ENCODE measurements around the gene CAMK2A. TPM values are rescaled to one million over a fixed set of nuclear protein-coding genes. Genes with fewer than 3 reads are reported as not detected.

Gene CAMK2A
- total RNA-seq, 1 experiment from 2014 or later: 0.33 TPM

GRCh38 chr5:150256410-150257064 lies 33.0 kb downstream of the CAMK2A start:
- Histone ChIP-seq H2BK5ac (ENCODE audit: insufficient read length, low read length) (no peak overlapping the region), H3K4me1 (ENCODE audit: insufficient read depth, low read length) (no peaks in the 10 kb centered on the region; the same call in 1 of the 2 replicates), H4K20me1 (ENCODE audit: control insufficient read depth, insufficient read depth, insufficient read length) (no peaks in the 10 kb centered on the region), H3T11ph (ENCODE audit: low read length) (no peak overlapping the region), H3K4me2 (ENCODE audit: insufficient read depth, insufficient read length, low read length) (no peak overlapping the region), H2BK20ac (ENCODE audit: low read depth, low read length, poor library complexity, severe bottlenecking) (no peak overlapping the region), H3K18ac (ENCODE audit: insufficient read length, low read depth, low read length) (no peak overlapping the region), H3K23me2 (ENCODE audit: insufficient read length, low read depth, low read length, poor library complexity, severe bottlenecking) (no peaks in the 10 kb centered on the region), H4K8ac (replicated peaks; ENCODE audit: insufficient read length, low read depth, low read length) (no peak overlapping the region), H3K79me2 (ENCODE audit: insufficient read depth, low read length) (no peaks in the 10 kb centered on the region), H3K27me3 (ENCODE audit: insufficient read depth, low read length) (no peaks in the 10 kb centered on the region), H3K56ac (ENCODE audit: insufficient read length, low read depth, low read length) (no peak overlapping the region), H2AK5ac (ENCODE audit: insufficient read length, low read length) (no peak overlapping the region), H3K14ac (ENCODE audit: insufficient read depth, low read length) (no peak overlapping the region), H2BK12ac (ENCODE audit: insufficient read length, low read depth, low read length) (no peak overlapping the region), H2BK120ac (ENCODE audit: low read depth, low read length, poor library complexity, severe bottlenecking) (no peak overlapping the region), H2AFZ (ENCODE audit: low read length) (no peak overlapping the region), H3K9ac (ENCODE audit: extremely low read depth, insufficient read length, low read length) (no peak overlapping the region), H4K91ac (ENCODE audit: insufficient read length, low read depth, low read length) (no peak overlapping the region), H4K5ac (ENCODE audit: insufficient read length, low read depth, low read length) (no peak overlapping the region), H2BK15ac (ENCODE audit: low read depth, low read length) (no peak overlapping the region), H3K23ac (ENCODE audit: insufficient read length, low read depth, low read length) (no peak overlapping the region), H3K9me3 (ENCODE audit: control insufficient read depth, low read depth, low read length) (no peaks in the 10 kb centered on the region), H3K4ac (ENCODE audit: low read depth, low read length) (no peak overlapping the region), H3K27ac (ENCODE audit: insufficient read length, low read depth, low read length) (no peak overlapping the region), H3K79me1 (ENCODE audit: insufficient read depth, low read depth, low read length, poor library complexity, severe bottlenecking) (no peaks in the 10 kb centered on the region)
- Mint-ChIP-seq H3K4me1 (peaks cover 5 to 14% of the 10 kb centered on the region in 2 experiments), H3K27ac (no peak overlapping the region; a peak in 1 of 7 replicates), H3K4me3 (no peak overlapping the region), H3K36me3 (ENCODE audit: insufficient read depth in 1 of 3, low read depth in 3 of 3) (no peaks in the 10 kb centered on the region; a peak in 1 of 7 replicates), H3K9me3 (no peaks in the 10 kb centered on the region), H3K27me3 (ENCODE audit: low read depth) (no peaks in the 10 kb centered on the region; the same call in 1 of the 2 replicates)
- WGBS (ENCODE audit: extremely low coverage, insufficient read length, low lambda C conversion rate): no CpG with 5 or more reads among the region's 12 CpGs
- TF ChIP-seq CTCF (conservative IDR thresholded peaks at IDR 0.05): peak; percentile 65
- DNase-seq: peak; percentile 62

All from H9 (cell line).